ENCODE results near the gene PPP1R9A. TPM values are rescaled to one million over a fixed set of nuclear protein-coding genes. Genes with fewer than 3 reads are reported as not detected.
A peak's percentile ranks its signal among the peaks of the same experiment; 100 is the strongest.

The PPP1R9A gene
- total RNA-seq = 25.7 TPM
- 2.6 TPM for polyA plus RNA-seq (ENCODE audit: insufficient read depth, low read depth, low replicate concordance)
- long read RNA-seq, donor 1, partial matches to known transcripts = 9 of 11 reads
- long read RNA-seq, donor 1, other reads (novel, unspliced or antisense) = 0 of 11 reads
- long read RNA-seq, donor 2 = 0 reads
- long read RNA-seq, donor 3 = 0 reads
- long read RNA-seq, donor 4, partial matches to known transcripts = 0 of 1 reads
- long read RNA-seq, donor 4, other reads (novel, unspliced or antisense) = 0 of 1 reads
- long read RNA-seq, donor 5 = 0 reads
- long read RNA-seq, donor 6, partial matches to known transcripts = 18 of 18 reads
- long read RNA-seq, donor 6, other reads (novel, unspliced or antisense) = 0 of 18 reads
- long read RNA-seq, donor 7, partial matches to known transcripts = 3 of 24 reads
- long read RNA-seq, donor 7, other reads (novel, unspliced or antisense) = 21 of 24 reads
- long read RNA-seq, donor 8, partial matches to known transcripts = 0 of 2 reads
- long read RNA-seq, donor 8, other reads (novel, unspliced or antisense) = 0 of 2 reads
- long read RNA-seq, donor 9 = 0 reads
- long read RNA-seq, donor 10, partial matches to known transcripts = 23 of 23 reads
- long read RNA-seq, donor 10, other reads (novel, unspliced or antisense) = 0 of 23 reads

DNA sequence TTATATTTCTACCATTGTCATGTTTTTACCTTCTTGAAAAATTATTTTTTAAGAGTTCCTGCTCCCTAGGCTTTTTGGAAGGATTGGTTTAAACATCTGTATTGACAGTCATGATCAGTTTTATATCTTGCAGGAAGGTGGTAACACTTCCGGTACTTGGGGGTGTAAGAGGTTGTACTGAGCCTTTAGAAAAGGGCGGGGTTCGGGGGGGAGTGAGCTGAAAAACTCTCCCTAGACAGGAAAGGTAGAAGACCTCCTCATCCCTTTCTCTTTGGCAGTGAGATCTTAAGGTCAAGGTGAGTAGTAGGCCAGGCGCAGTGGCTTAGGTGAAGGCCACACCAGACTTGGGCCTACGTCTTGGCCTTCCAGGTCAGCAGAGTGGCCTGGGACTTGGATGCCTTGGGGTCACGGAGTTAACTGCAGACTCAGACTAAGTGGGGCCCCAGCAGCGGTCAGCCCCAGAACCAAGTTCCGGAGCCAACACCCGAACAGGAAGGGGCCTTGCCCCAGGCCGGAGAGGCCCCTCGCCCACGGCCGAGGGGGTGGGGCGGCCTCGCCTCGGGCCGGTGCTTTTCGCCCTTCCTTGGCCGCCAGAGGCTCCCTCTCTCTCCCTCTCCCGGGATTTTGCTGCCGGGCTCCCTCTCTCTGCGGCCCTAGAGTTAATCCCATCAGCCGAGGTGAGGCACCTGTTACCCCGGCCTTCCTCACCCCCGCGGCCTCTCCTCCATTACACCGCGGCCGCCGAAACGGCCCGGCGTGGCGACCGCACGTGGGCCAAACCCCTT lies at the start of gene PPP1R9A:
PPP1R9A (plus strand) TSS at position 569 of the 785 bp plus-strand sequence. CDS start 2,520 bp downstream, outside the sequence.
- TF ChIP-seq, protein P1, sequence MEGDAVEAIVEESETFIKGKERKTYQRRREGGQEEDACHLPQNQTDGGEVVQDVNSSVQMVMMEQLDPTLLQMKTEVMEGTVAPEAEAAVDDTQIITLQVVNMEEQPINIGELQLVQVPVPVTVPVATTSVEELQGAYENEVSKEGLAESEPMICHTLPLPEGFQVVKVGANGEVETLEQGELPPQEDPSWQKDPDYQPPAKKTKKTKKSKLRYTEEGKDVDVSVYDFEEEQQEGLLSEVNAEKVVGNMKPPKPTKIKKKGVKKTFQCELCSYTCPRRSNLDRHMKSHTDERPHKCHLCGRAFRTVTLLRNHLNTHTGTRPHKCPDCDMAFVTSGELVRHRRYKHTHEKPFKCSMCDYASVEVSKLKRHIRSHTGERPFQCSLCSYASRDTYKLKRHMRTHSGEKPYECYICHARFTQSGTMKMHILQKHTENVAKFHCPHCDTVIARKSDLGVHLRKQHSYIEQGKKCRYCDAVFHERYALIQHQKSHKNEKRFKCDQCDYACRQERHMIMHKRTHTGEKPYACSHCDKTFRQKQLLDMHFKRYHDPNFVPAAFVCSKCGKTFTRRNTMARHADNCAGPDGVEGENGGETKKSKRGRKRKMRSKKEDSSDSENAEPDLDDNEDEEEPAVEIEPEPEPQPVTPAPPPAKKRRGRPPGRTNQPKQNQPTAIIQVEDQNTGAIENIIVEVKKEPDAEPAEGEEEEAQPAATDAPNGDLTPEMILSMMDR (IDR thresholded peaks at IDR 0.05; ENCODE audit: borderline replicate concordance, extremely low read depth, insufficient read depth) = peak; percentile 31
- H3K27me3 ChIP-seq (ENCODE audit: control insufficient read depth, insufficient read depth, low read length) = no peaks in the 10 kb centered on the region
- intact Hi-C loops (cut with DNase I) = no loop called here
- H3K36me3 ChIP-seq (ENCODE audit: control insufficient read depth in 2 of 3, insufficient read depth in 3 of 3, low read length in 3 of 3) = no peaks in the 10 kb centered on the region
- no peaks in the 10 kb centered on the region for H3K9me3 ChIP-seq (ENCODE audit: control insufficient read depth in 2 of 3, insufficient read depth in 1 of 3, low read length in 3 of 3)
- H3K4me3 ChIP-seq (ENCODE audit: low read length in 3 of 3) = peak within 1 kb of the TSS; percentile 72 to 80 (median 79)
- H3K27ac ChIP-seq (ENCODE audit: low read depth in 2 of 2, low read length in 2 of 2) = peak within 1 kb of the TSS; percentile 63 to 68
- no peak for FAIRE-seq
- peak within 1 kb of the TSS; percentile 29 to 66 (median 53) for H3K9ac ChIP-seq (ENCODE audit: low read length in 3 of 3)
- peak; percentile 72 to 84 (median 81) for DNase-seq
- no peaks in the 10 kb centered on the region for H3K4me1 ChIP-seq (ENCODE audit: control insufficient read depth in 2 of 3, insufficient read depth in 2 of 3, low read depth in 1 of 3, low read length in 3 of 3)

DNA sequence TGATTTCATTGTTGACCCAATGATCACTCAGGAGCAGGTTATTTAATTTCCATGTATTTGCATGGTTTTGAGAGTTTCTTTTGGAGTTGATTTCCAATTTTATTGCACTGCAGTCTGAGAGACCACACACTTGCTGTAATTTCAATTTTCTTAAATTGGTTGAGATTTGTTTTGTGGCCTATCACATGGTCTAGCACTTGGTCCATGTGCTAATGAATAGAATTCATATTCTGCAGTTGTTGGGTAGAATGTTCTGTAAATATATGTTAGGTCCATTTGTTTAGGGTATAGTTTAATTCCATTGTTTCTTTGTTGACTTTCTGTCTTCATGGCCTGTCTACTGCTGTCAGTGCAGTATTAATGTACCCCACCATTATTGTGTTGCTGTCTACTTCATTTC lies 36.3 kb upstream of the PPP1R9A start:
- TF ChIP-seq, protein P1 (IDR thresholded peaks at IDR 0.05; ENCODE audit: borderline replicate concordance, extremely low read depth, insufficient read depth) = no peak
- no peak overlapping the region for H3K9ac ChIP-seq (ENCODE audit: low read length in 3 of 3)
- intact Hi-C loops (cut with DNase I) = no loop called here
- H3K4me3 ChIP-seq (ENCODE audit: low read length in 3 of 3) = no peak overlapping the region
- H3K27me3 ChIP-seq (ENCODE audit: control insufficient read depth, insufficient read depth, low read length) = no peaks in the 10 kb centered on the region
- no peaks in the 10 kb centered on the region for H3K9me3 ChIP-seq (ENCODE audit: control insufficient read depth in 2 of 3, insufficient read depth in 1 of 3, low read length in 3 of 3)
- no peak for DNase-seq
- no peaks in the 10 kb centered on the region for H3K36me3 ChIP-seq (ENCODE audit: control insufficient read depth in 2 of 3, insufficient read depth in 3 of 3, low read length in 3 of 3)
- no peak overlapping the region for H3K27ac ChIP-seq (ENCODE audit: low read depth in 2 of 2, low read length in 2 of 2)
- no peak for FAIRE-seq
- H3K4me1 ChIP-seq (ENCODE audit: control insufficient read depth in 2 of 3, insufficient read depth in 2 of 3, low read depth in 1 of 3, low read length in 3 of 3) = no peaks in the 10 kb centered on the region

DNA sequence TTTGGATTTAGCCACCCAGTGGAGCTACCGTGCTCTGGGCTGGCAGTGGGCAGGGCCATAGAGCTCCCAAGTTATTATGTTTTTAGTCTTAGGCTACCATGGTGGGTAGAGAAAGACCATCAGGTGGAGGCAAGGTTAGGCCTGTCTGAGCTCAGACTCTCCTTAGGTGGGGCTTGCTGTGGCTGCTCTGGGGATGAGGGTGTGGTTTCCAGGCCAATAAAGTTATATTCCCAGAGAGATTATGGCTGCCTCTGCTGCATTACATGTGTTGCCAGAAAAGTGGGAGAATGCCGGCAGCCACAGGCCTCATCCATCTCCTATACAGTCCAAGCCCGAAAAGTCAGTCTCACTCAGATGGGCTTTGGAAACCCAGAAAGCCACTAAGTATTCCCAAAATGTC lies 34.2 kb upstream of the PPP1R9A start:
- FAIRE-seq (no peak), DNase-seq (no peak)
- no peaks in the 10 kb centered on the region for H3K36me3 ChIP-seq (ENCODE audit: control insufficient read depth in 2 of 3, insufficient read depth in 3 of 3, low read length in 3 of 3)
- TF ChIP-seq, protein P1 (IDR thresholded peaks at IDR 0.05; ENCODE audit: borderline replicate concordance, extremely low read depth, insufficient read depth) = no peak
- H3K4me1 ChIP-seq (ENCODE audit: control insufficient read depth in 2 of 3, insufficient read depth in 2 of 3, low read depth in 1 of 3, low read length in 3 of 3) = no peaks in the 10 kb centered on the region
- intact Hi-C loops (cut with DNase I) = no loop called here
- H3K27ac ChIP-seq (ENCODE audit: low read depth in 2 of 2, low read length in 2 of 2) = no peak overlapping the region
- no peak overlapping the region for H3K4me3 ChIP-seq (ENCODE audit: low read length in 3 of 3)
- no peak overlapping the region for H3K9ac ChIP-seq (ENCODE audit: low read length in 3 of 3)
- no peaks in the 10 kb centered on the region for H3K27me3 ChIP-seq (ENCODE audit: control insufficient read depth, insufficient read depth, low read length)
- peaks cover 0 to 5% (median 0%) of the 10 kb centered on the region in 3 donors for H3K9me3 ChIP-seq (ENCODE audit: control insufficient read depth in 2 of 3, insufficient read depth in 1 of 3, low read length in 3 of 3)
